GM19099 (cell line): ENCODE results near the gene RAG1.

ENCODE experiments used
- POLR2A ChIP-seq: IDR thresholded peaks from 3 replicates; pipeline ENCODE4 v1.6.1; 2011; ENCODE audit warnings: low read depth; ENCODE audit not compliant: insufficient read length; ENCODE audit errors: extremely low read depth

RAG1 gene

GRCh38 chr11:36581536-36581935 is 13.7 kb downstream of the RAG1 start:
- no peak for TF ChIP-seq POLR2A

GRCh38 chr11:36583667-36584066 is 15.9 kb downstream of the RAG1 start:
- TF ChIP-seq POLR2A, result no peak

GRCh38 chr11:36586543-36586942 is 18.7 kb downstream of the RAG1 start:
- no peak for TF ChIP-seq POLR2A

- no peak for TF ChIP-seq POLR2A
Observed at GRCh38 chr11:36588099-36588498, 20.3 kb downstream of the RAG1 start.

GRCh38 chr11:36590513-36590912 is 22.7 kb downstream of the RAG1 start:
- no peak for TF ChIP-seq POLR2A

- no peak for TF ChIP-seq POLR2A
Observed at GRCh38 chr11:36591433-36591832, 23.6 kb downstream of the RAG1 start.

- TF ChIP-seq POLR2A, result no peak
Observed at GRCh38 chr11:36594316-36594989, 26.6 kb downstream of the RAG1 start, which contains the start of gene IFTAP. TSS of gene IFTAP (plus strand) at chr11:36594502. CDS start at chr11:36610104, 15,602 bp downstream.

- TF ChIP-seq POLR2A, result no peak
Observed at GRCh38 chr11:36596880-36597279, 29.1 kb downstream of the RAG1 start.

- no peak for TF ChIP-seq POLR2A
Observed at GRCh38 chr11:36598051-36598450, 30.2 kb downstream of the RAG1 start, which contains the start of gene RAG2. TSS of gene RAG2 (minus strand) at chr11:36598236. CDS start at chr11:36594168, 4,068 bp downstream.

- TF ChIP-seq POLR2A, result no peak
Observed at GRCh38 chr11:36600180-36600579, 32.4 kb downstream of the RAG1 start.

- no peak for TF ChIP-seq POLR2A
Observed at GRCh38 chr11:36601155-36601554, 33.3 kb downstream of the RAG1 start.

- no peak for TF ChIP-seq POLR2A
Observed at GRCh38 chr11:36602135-36602534, 34.3 kb downstream of the RAG1 start.

- TF ChIP-seq POLR2A, result no peak
Observed at GRCh38 chr11:36605221-36606216, 37.7 kb downstream of the RAG1 start.

- TF ChIP-seq POLR2A, result no peak
Observed at GRCh38 chr11:36608491-36609199, 40.8 kb downstream of the RAG1 start.

GRCh38 chr11:36609383-36609782 is 41.6 kb downstream of the RAG1 start:
- TF ChIP-seq POLR2A, result no peak
